ENCODE data around the gene CGNL1.

DNA sequence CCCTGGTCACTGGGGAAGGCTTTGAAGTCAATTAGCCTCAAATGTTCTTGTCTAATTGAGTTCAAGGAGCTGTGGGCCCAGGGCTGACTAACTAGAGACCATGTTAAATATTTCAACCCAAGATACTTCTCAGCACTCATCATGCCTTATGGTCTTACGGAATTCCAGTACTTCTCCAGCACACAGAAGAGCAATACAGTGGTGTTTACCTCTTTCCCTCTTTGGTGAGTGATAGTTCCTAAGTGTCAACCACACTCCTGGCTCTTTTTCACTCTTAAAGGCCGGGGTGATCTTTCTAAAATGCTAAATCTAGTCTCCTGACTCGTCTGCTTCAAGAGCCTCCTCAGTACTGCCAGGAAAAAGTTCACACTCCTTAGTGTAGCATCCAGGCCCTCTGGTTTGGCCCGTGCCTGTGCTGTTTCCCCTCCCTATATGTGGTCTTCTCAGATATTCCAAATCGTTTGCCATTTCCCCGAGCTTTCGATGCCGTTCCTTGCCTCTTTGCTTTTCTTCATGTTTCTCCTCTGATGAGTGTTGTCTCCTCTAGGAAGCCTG is 220.1 kb downstream of the CGNL1 start:
- TF ChIP-seq SIN3A (IDR thresholded peaks at IDR 0.05; ENCODE audit: borderline replicate concordance, insufficient read depth, low read length) = no peak
- TF ChIP-seq POLR2AphosphoS5 (IDR thresholded peaks at IDR 0.05; ENCODE audit: low read depth, low read length) = no peak
